ENCODE data around the gene ANKRD33. TPM values are rescaled to one million over a fixed set of nuclear protein-coding genes. Genes with fewer than 3 reads are reported as not detected.

Gene ANKRD33
- total RNA-seq, 4 donors from 2014 or later, result 0.14 to 2.9 (median 0.27) TPM; not detected in 1

DNA sequence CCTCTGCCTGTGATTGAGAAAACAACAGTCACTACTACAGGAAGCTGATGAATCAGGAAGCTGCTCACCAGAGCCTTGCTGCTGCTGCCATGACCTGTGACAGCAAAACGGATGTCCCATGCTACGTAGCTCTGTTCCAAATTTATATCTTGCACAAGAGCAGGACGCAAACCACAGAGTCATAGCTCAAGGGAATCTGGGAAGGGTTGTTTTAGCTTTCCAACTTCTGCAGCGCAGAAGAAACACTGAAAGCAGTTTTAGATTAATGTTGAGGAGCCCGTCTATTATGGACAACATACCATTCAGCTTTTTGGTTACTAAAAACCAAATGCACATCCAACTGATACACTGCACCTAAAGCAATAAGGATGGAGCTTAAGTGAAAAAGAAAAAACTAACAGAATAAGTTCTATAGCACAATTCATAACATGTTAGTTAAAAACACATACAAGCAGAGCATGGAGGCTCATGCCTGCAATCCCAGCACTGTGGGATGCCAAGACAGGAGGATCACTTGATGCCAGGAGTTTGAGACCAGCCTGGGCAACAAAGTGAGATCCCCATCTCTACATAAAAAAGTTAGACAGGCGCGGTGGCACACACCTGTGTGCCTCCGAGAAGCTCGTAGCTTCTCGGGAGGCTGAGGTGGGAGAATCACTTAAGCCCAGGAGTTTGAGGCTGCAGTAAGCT is 1.7 kb upstream of the ANKRD33 start:
- Histone ChIP-seq H3K4me3 (no peak overlapping the region), H3K27me3 (no peaks in the 10 kb centered on the region), H3K9me3 (no peaks in the 10 kb centered on the region), H3K36me3 (no peaks in the 10 kb centered on the region), H3K27ac (peak overlapping the region; percentile 68 to 73), H3K4me1 (no peaks in the 10 kb centered on the region)
- peak; percentile 75 to 88 for DNase-seq
- TF ChIP-seq, protein P1, sequence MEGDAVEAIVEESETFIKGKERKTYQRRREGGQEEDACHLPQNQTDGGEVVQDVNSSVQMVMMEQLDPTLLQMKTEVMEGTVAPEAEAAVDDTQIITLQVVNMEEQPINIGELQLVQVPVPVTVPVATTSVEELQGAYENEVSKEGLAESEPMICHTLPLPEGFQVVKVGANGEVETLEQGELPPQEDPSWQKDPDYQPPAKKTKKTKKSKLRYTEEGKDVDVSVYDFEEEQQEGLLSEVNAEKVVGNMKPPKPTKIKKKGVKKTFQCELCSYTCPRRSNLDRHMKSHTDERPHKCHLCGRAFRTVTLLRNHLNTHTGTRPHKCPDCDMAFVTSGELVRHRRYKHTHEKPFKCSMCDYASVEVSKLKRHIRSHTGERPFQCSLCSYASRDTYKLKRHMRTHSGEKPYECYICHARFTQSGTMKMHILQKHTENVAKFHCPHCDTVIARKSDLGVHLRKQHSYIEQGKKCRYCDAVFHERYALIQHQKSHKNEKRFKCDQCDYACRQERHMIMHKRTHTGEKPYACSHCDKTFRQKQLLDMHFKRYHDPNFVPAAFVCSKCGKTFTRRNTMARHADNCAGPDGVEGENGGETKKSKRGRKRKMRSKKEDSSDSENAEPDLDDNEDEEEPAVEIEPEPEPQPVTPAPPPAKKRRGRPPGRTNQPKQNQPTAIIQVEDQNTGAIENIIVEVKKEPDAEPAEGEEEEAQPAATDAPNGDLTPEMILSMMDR (IDR thresholded peaks at IDR 0.05), result no peak
- TF ChIP-seq POLR2A (IDR thresholded peaks at IDR 0.05), result peak in 1 of 2 donors; percentile 56
- intact Hi-C loops (cut with DNase I; ENCODE audit: low total_unique reads), result no loop called here

DNA sequence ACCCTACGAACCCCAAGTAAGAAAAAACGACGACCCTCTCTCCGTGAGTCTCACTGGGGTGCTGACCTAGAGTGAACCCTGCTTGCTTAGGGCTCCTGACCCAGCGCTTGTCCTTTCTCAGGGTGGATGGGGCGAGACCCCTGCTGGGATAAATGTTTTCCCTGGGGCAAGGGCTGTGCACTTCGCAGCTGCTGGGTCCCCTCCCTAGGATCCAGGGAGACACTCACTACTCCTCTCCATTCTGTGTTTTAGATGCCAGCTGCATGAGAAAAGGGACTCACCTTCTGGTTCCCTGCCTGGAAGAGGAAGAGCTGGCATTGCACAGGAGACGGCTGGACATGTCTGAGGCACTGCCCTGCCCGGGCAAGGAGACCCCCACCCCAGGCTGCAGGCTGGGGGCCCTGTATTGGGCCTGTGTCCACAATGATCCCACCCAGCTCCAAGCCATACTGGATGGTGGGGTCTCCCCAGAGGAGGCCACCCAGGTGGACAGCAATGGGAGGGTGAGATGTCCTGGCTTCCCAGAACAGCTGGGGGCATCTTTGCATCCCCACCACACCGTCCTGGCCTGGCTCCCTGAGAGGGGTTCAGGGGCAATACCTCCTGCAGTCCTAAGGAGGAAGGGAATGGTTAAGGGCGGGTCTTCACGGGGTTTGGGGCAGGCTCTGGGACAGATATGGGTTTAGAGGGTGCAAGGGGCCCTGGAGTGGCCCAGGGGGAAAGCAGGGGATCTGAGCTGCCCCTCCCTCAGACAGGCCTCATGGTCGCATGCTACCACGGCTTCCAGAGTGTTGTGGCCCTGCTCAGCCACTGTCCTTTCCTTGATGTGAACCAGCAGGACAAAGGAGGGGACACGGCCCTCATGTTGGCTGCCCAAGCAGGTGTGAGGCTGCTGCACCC is 663 bp downstream of the ANKRD33 start:
- H3K9me3 ChIP-seq, result no peaks in the 10 kb centered on the region
- DNase-seq, result no peak
- no peaks in the 10 kb centered on the region for H3K4me1 ChIP-seq
- TF ChIP-seq, protein P1 (IDR thresholded peaks at IDR 0.05), result no peak
- TF ChIP-seq POLR2A (IDR thresholded peaks at IDR 0.05), result no peak
- H3K27ac ChIP-seq, result no peak overlapping the region
- no peaks in the 10 kb centered on the region for H3K27me3 ChIP-seq
- no peak overlapping the region for H3K4me3 ChIP-seq
- H3K36me3 ChIP-seq, result no peaks in the 10 kb centered on the region
- intact Hi-C loops (cut with DNase I; ENCODE audit: low total_unique reads), result no loop called here

DNA sequence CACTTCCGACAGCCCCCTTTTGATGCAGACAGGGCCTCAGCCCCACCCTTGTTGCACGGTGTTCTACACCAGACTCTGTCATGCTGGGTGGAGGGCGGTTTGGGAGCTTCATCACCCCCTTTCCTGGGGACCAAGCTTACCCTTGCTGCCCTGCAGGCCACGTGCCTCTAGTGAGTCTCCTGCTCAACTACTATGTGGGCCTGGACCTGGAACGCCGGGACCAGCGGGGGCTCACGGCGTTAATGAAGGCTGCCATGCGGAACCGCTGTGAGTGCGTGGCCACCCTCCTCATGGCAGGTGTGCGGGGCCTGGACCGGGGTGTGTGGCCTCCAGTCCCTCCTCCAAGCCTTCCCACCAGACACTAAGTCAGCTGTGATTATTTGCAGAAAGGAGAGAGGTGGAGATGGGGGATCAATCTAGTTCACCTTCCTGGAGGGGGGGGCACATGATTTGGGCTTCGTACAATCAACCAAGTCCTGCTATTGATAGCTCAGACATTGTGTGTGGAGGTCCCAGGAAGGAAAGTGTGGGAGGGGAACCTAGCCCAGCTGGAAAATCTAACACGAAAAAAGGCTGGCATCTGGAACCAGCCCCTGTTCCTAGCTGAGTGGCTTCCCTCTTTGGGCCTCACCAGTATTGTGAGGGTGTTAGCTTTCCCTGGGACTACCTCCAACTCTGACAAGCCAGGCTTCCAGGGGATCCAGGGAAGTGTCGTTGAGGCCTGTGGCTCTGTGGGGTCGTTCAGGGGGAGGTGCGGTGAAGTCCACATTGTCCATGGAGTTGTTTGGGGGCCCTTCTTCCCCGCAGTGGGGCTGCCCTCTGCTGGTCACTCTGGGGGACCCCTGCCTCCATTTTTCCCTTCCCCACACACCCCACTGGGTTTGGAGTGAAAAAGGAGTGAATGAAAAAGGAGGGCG is 1.6 kb downstream of the ANKRD33 start:
- no peak overlapping the region for H3K27ac ChIP-seq
- no peaks in the 10 kb centered on the region for H3K27me3 ChIP-seq
- intact Hi-C loops (cut with DNase I; ENCODE audit: low total_unique reads), result no loop called here
- no peak for DNase-seq
- TF ChIP-seq, protein P1 (IDR thresholded peaks at IDR 0.05), result no peak
- no peak for TF ChIP-seq POLR2A (IDR thresholded peaks at IDR 0.05)
- no peaks in the 10 kb centered on the region for H3K36me3 ChIP-seq
- no peaks in the 10 kb centered on the region for H3K4me1 ChIP-seq
- H3K9me3 ChIP-seq, result no peaks in the 10 kb centered on the region
- H3K4me3 ChIP-seq, result no peak overlapping the region

DNA sequence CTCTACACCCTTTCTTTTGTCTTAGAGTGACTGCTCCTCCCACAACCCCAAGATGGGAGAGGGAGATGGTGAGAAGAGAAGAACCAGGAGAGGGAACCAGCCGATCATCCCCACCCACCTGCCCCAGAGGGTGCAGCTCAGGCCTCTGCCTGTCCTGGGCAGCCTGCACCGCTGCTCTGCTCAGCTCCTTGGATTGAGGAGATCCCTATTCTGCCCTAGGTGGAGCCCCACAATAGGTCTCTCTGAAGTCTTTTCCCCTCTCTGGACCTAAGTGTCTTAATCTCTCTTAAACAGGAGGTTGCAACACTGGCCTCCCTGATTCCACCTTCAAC is 2.2 kb downstream of the ANKRD33 start:
- DNase-seq, result no peak

More for the DNA sequence above, 2.2 kb downstream of the ANKRD33 start:
- no peak for TF ChIP-seq POLR2A (IDR thresholded peaks at IDR 0.05)
- TF ChIP-seq, protein P1 (IDR thresholded peaks at IDR 0.05), result no peak
- Histone ChIP-seq H3K27me3 (no peaks in the 10 kb centered on the region), H3K36me3 (no peaks in the 10 kb centered on the region), H3K9me3 (no peaks in the 10 kb centered on the region), H3K27ac (no peak overlapping the region), H3K4me3 (no peak overlapping the region), H3K4me1 (no peaks in the 10 kb centered on the region)
- intact Hi-C loops (cut with DNase I; ENCODE audit: low total_unique reads), result no loop called here
